DOHH2 (cell line): ENCODE measurements around the gene NAT8L.

ENCODE experiments used
- H3F3A ChIP-seq: fragments of 200-600 bp; sonication (generic), shearing (Covaris generic); 2 replicates; pipeline ENCODE4 v1.6.0; 2016; ENCODE audit warnings: antibody characterized with exemption, mild to moderate bottlenecking; ENCODE audit not compliant: control insufficient read depth, insufficient read depth
- H3K27ac ChIP-seq: fragments of 200-600 bp; sonication (generic); 2 replicates; pipeline ENCODE4 v1.5.1; 2014; ENCODE audit warnings: low read depth, mild to moderate bottlenecking, low read length, moderate library complexity
- H3K27me3 ChIP-seq: fragments of 200-600 bp; sonication (generic); 2 replicates; pipeline ENCODE4 v1.6.1; 2014; ENCODE audit warnings: mild to moderate bottlenecking, low read length, mixed read lengths; ENCODE audit not compliant: control insufficient read depth
- H3K36me3 ChIP-seq: fragments of 200-600 bp; sonication (generic); 2 replicates; pipeline ENCODE4 v1.6.1; 2014; ENCODE audit warnings: mild to moderate bottlenecking, low read length, moderate library complexity, mixed read lengths; ENCODE audit not compliant: control insufficient read depth
- H3K4me1 ChIP-seq: fragments of 200-600 bp; sonication (generic); 2 replicates; pipeline ENCODE4 v1.6.1; 2014; ENCODE audit warnings: mild to moderate bottlenecking, low read length, mixed read lengths; ENCODE audit not compliant: control insufficient read depth
- H3K4me2 ChIP-seq: fragments of 200-600 bp; sonication (generic); 2 replicates; pipeline ENCODE4 v1.6.0; 2014; ENCODE audit warnings: mild to moderate bottlenecking, low read length, moderate library complexity
- H3K4me3 ChIP-seq: fragments of 200-600 bp; sonication (generic); 2 replicates; pipeline ENCODE4 v1.5.1; 2014; ENCODE audit warnings: mild to moderate bottlenecking, low read length, mixed read lengths
- H3K79me2 ChIP-seq: fragments of 200-600 bp; sonication (generic); 2 replicates; pipeline ENCODE4 v1.6.1; 2014; ENCODE audit warnings: mild to moderate bottlenecking, low read length, mixed read lengths; ENCODE audit not compliant: control insufficient read depth
- H3K9me2 ChIP-seq: fragments of 200-600 bp; sonication (generic); replicated peaks from 2 replicates; pipeline ENCODE4 v1.6.1; 2014; ENCODE audit warnings: mild to moderate bottlenecking, low read length, mixed read lengths; ENCODE audit not compliant: control insufficient read depth
- H3K9me3 ChIP-seq: fragments of 200-600 bp; sonication (generic); 2 replicates; pipeline ENCODE4 v1.6.1; 2014; ENCODE audit warnings: antibody characterized with exemption, low read length, mixed read lengths; ENCODE audit not compliant: control insufficient read depth, insufficient read depth
- H4K20me1 ChIP-seq: fragments of 200-600 bp; sonication (generic); 2 replicates; pipeline ENCODE4 v1.6.0; 2014; ENCODE audit warnings: low read depth, mild to moderate bottlenecking, antibody characterized with exemption, low read length, moderate library complexity; ENCODE audit not compliant: control insufficient read depth, insufficient read depth
- CTCF ChIP-seq: fragments of 200-600 bp; sonication (generic); IDR thresholded peaks from one replicate; pipeline ENCODE4 v1.5.1; 2014; ENCODE audit warnings: antibody characterized with exemption, mild to moderate bottlenecking, low read depth, low read length; ENCODE audit not compliant: poor library complexity, severe bottlenecking
- EZH2phosphoT487 ChIP-seq: fragments of 200-600 bp; sonication (generic); IDR thresholded peaks from 2 replicates; pipeline ENCODE4 v1.6.1; 2017; ENCODE audit warnings: borderline replicate concordance, mild to moderate bottlenecking, antibody characterized with exemption, low read length, moderate library complexity, mixed read lengths

Gene NAT8L

GRCh38 chr4:2069161-2069971 is 10.2 kb downstream of the NAT8L start:
- H3K9me3 ChIP-seq: no peaks in the 10 kb centered on the region
- no peaks in the 10 kb centered on the region for H3F3A ChIP-seq
- H3K4me1 ChIP-seq: no peaks in the 10 kb centered on the region
- no peaks in the 10 kb centered on the region for H3K36me3 ChIP-seq
- H3K27ac ChIP-seq: no peak overlapping the region
- H3K4me2 ChIP-seq: no peak overlapping the region
- no peaks in the 10 kb centered on the region for H3K9me2 ChIP-seq
- H3K4me3 ChIP-seq: no peak overlapping the region
- H3K27me3 ChIP-seq: no peaks in the 10 kb centered on the region
- no peaks in the 10 kb centered on the region for H4K20me1 ChIP-seq
- H3K79me2 ChIP-seq: no peaks in the 10 kb centered on the region
- TF ChIP-seq CTCF (no peak), EZH2phosphoT487 (no peak)

- Histone ChIP-seq H3K36me3 (no peaks in the 10 kb centered on the region), H3F3A (no peaks in the 10 kb centered on the region), H3K9me3 (no peaks in the 10 kb centered on the region), H4K20me1 (no peaks in the 10 kb centered on the region), H3K9me2 (no peaks in the 10 kb centered on the region), H3K4me1 (no peaks in the 10 kb centered on the region), H3K79me2 (no peaks in the 10 kb centered on the region), H3K4me2 (no peak overlapping the region), H3K4me3 (no peak overlapping the region), H3K27ac (no peak overlapping the region), H3K27me3 (no peaks in the 10 kb centered on the region)
- TF ChIP-seq EZH2phosphoT487 (no peak), CTCF (no peak)
These were observed 10.9 kb downstream of the NAT8L start for GRCh38 chr4:2069986-2070385.

GRCh38 chr4:2070421-2071251 is 11.5 kb downstream of the NAT8L start:
- TF ChIP-seq EZH2phosphoT487 (no peak), CTCF (no peak)

More at GRCh38 chr4:2070421-2071251, 11.5 kb downstream of the NAT8L start:
- Histone ChIP-seq H3K27ac (no peak overlapping the region), H3K4me2 (no peak overlapping the region), H3F3A (no peaks in the 10 kb centered on the region), H3K27me3 (no peaks in the 10 kb centered on the region), H3K9me2 (no peaks in the 10 kb centered on the region), H3K4me1 (no peaks in the 10 kb centered on the region), H3K9me3 (no peaks in the 10 kb centered on the region), H4K20me1 (no peaks in the 10 kb centered on the region), H3K4me3 (no peak overlapping the region), H3K36me3 (no peaks in the 10 kb centered on the region), H3K79me2 (no peaks in the 10 kb centered on the region)
